ENCODE data around the gene LNPK.

LNPK gene

GRCh38 chr2:176003958-176004357, 1.9 kb upstream of the LNPK start:
- Histone ChIP-seq H3K4ac (ENCODE audit: low read depth in 1 of 2, low read length in 2 of 2) (no peak overlapping the region), H3K9ac (ENCODE audit: low read length) (no peak overlapping the region), H3K9me3 (ENCODE audit: control insufficient read depth, low read length) (no peaks in the 10 kb centered on the region), H2AFZ (ENCODE audit: low read depth, low read length) (no peak overlapping the region), H4K8ac (ENCODE audit: low read length) (no peak overlapping the region), H3K4me1 (ENCODE audit: control insufficient read depth, insufficient read depth, low read depth, low read length) (peaks cover 3% of the 10 kb centered on the region), H4K91ac (ENCODE audit: low read length) (no peak overlapping the region), H3K4me2 (ENCODE audit: low read length, poor library complexity, severe bottlenecking) (no peak overlapping the region), H3K27ac (ENCODE audit: low read length, poor library complexity, severe bottlenecking) (no peak overlapping the region), H2BK120ac (ENCODE audit: low read depth, low read length) (no peak overlapping the region), H3K27me3 (ENCODE audit: control insufficient read depth in 1 of 2, insufficient read depth in 1 of 2, low read length in 2 of 2) (no peaks in the 10 kb centered on the region), H2AK5ac (ENCODE audit: low read length, severe bottlenecking) (no peak overlapping the region), H3K36me3 (ENCODE audit: control insufficient read depth in 1 of 2, insufficient read depth in 2 of 2, low read depth in 1 of 2, low read length in 2 of 2) (no peaks in the 10 kb centered on the region), H3K23ac (ENCODE audit: low read length in 2 of 2) (no peak overlapping the region), H2BK15ac (ENCODE audit: low read depth, poor library complexity, severe bottlenecking) (no peak overlapping the region), H2BK12ac (ENCODE audit: low read length in 2 of 2) (no peak overlapping the region), H3K18ac (ENCODE audit: low read depth in 1 of 2, low read length in 2 of 2) (no peak overlapping the region), H3K79me1 (replicated peaks; ENCODE audit: low read length, poor library complexity, severe bottlenecking) (peaks cover 10% of the 10 kb centered on the region), H2BK5ac (ENCODE audit: low read depth, low read length, poor library complexity, severe bottlenecking) (no peak overlapping the region), H3K4me3 (ENCODE audit: insufficient read depth in 1 of 2, low read depth in 1 of 2, low read length in 2 of 2) (no peak overlapping the region), H3K14ac (ENCODE audit: low read length in 2 of 2) (no peak overlapping the region)
- WGBS, result 83% methylated on average over 4 of the region's 5 CpGs
- no peak for DNase-seq

GRCh38 chr2:176002688-176003210, 682 bp upstream of the LNPK start:
- H2AFZ ChIP-seq (ENCODE audit: low read depth, low read length), result peak overlapping the region; percentile 92
- H3K4me3 ChIP-seq (ENCODE audit: insufficient read depth in 1 of 2, low read depth in 1 of 2, low read length in 2 of 2), result peak overlapping the region; percentile 83 to 86
- peak overlapping the region in 1 of 2 experiments; percentile 78 for H3K18ac ChIP-seq (ENCODE audit: low read depth in 1 of 2, low read length in 2 of 2)
- H4K8ac ChIP-seq (ENCODE audit: low read length), result peak overlapping the region; percentile 95
- 55% methylated on average over 14 of the region's 14 CpGs for WGBS
- peak overlapping the region; percentile 9 to 88 for H3K4ac ChIP-seq (ENCODE audit: low read depth in 1 of 2, low read length in 2 of 2)
- H3K9ac ChIP-seq (ENCODE audit: low read length), result peak overlapping the region; percentile 89
- no peaks in the 10 kb centered on the region for H3K36me3 ChIP-seq (ENCODE audit: control insufficient read depth in 1 of 2, insufficient read depth in 2 of 2, low read depth in 1 of 2, low read length in 2 of 2)
- H3K4me2 ChIP-seq (ENCODE audit: low read length, poor library complexity, severe bottlenecking), result peak overlapping the region; percentile 98
- H2BK15ac ChIP-seq (ENCODE audit: low read depth, poor library complexity, severe bottlenecking), result peak overlapping the region; percentile 6
- H3K27ac ChIP-seq (ENCODE audit: low read length, poor library complexity, severe bottlenecking), result no peak overlapping the region
- peaks cover 13% of the 10 kb centered on the region for H3K79me1 ChIP-seq (replicated peaks; ENCODE audit: low read length, poor library complexity, severe bottlenecking)
- no peak overlapping the region for H3K14ac ChIP-seq (ENCODE audit: low read length in 2 of 2)
- peak overlapping the region in 1 of 2 experiments; percentile 93 for H3K23ac ChIP-seq (ENCODE audit: low read length in 2 of 2)
- H3K27me3 ChIP-seq (ENCODE audit: control insufficient read depth in 1 of 2, insufficient read depth in 1 of 2, low read length in 2 of 2), result no peaks in the 10 kb centered on the region
- peak overlapping the region; percentile 4 for H2BK5ac ChIP-seq (ENCODE audit: low read depth, low read length, poor library complexity, severe bottlenecking)
- H2BK12ac ChIP-seq (ENCODE audit: low read length in 2 of 2), result no peak overlapping the region
- H2AK5ac ChIP-seq (ENCODE audit: low read length, severe bottlenecking), result no peak overlapping the region
- H3K9me3 ChIP-seq (ENCODE audit: control insufficient read depth, low read length), result no peaks in the 10 kb centered on the region
- H2BK120ac ChIP-seq (ENCODE audit: low read depth, low read length), result no peak overlapping the region
- DNase-seq, result no peak
- peaks cover 3% of the 10 kb centered on the region for H3K4me1 ChIP-seq (ENCODE audit: control insufficient read depth, insufficient read depth, low read depth, low read length)
- no peak overlapping the region for H4K91ac ChIP-seq (ENCODE audit: low read length)

- Histone ChIP-seq H3K36me3 (ENCODE audit: control insufficient read depth in 1 of 2, insufficient read depth in 2 of 2, low read depth in 1 of 2, low read length in 2 of 2) (no peaks in the 10 kb centered on the region), H4K91ac (ENCODE audit: low read length) (peak overlapping the region; percentile 50), H3K79me1 (replicated peaks; ENCODE audit: low read length, poor library complexity, severe bottlenecking) (peaks cover 15% of the 10 kb centered on the region), H2AK5ac (ENCODE audit: low read length, severe bottlenecking) (no peak overlapping the region), H2AFZ (ENCODE audit: low read depth, low read length) (peak overlapping the region; percentile 89), H3K14ac (ENCODE audit: low read length in 2 of 2) (peak overlapping the region; percentile 9 to 18), H3K4ac (ENCODE audit: low read depth in 1 of 2, low read length in 2 of 2) (peak overlapping the region in 1 of 2 experiments; percentile 47), H3K9ac (ENCODE audit: low read length) (peak overlapping the region; percentile 89), H3K4me1 (ENCODE audit: control insufficient read depth, insufficient read depth, low read depth, low read length) (peaks cover 3% of the 10 kb centered on the region), H3K27me3 (ENCODE audit: control insufficient read depth in 1 of 2, insufficient read depth in 1 of 2, low read length in 2 of 2) (no peaks in the 10 kb centered on the region), H2BK12ac (ENCODE audit: low read length in 2 of 2) (peak overlapping the region in 1 of 2 experiments; percentile 54), H3K27ac (ENCODE audit: low read length, poor library complexity, severe bottlenecking) (peak overlapping the region; percentile 66), H3K9me3 (ENCODE audit: control insufficient read depth, low read length) (no peaks in the 10 kb centered on the region), H3K23ac (ENCODE audit: low read length in 2 of 2) (peak overlapping the region in 1 of 2 experiments; percentile 63), H3K4me3 (ENCODE audit: insufficient read depth in 1 of 2, low read depth in 1 of 2, low read length in 2 of 2) (peak overlapping the region; percentile 83 to 86), H2BK120ac (ENCODE audit: low read depth, low read length) (no peak overlapping the region), H3K4me2 (ENCODE audit: low read length, poor library complexity, severe bottlenecking) (peak overlapping the region; percentile 98), H4K8ac (ENCODE audit: low read length) (peak overlapping the region; percentile 61), H2BK5ac (ENCODE audit: low read depth, low read length, poor library complexity, severe bottlenecking) (no peak overlapping the region), H3K18ac (ENCODE audit: low read depth in 1 of 2, low read length in 2 of 2) (peak overlapping the region; percentile 72 to 80), H2BK15ac (ENCODE audit: low read depth, poor library complexity, severe bottlenecking) (no peak overlapping the region)
- under 1% methylated on average over 21 of the region's 21 CpGs for whole genome bisulfite sequencing
- DNase-seq, result peak; percentile 71
Measured at GRCh38 chr2:176001281-176001915, 669 bp downstream of the LNPK start.

GRCh38 chr2:175999283-175999819, 2.7 kb downstream of the LNPK start:
- Histone ChIP-seq H3K4ac (ENCODE audit: low read depth in 1 of 2, low read length in 2 of 2) (no peak overlapping the region), H3K9me3 (ENCODE audit: control insufficient read depth, low read length) (no peaks in the 10 kb centered on the region), H3K9ac (ENCODE audit: low read length) (no peak overlapping the region), H4K8ac (ENCODE audit: low read length) (no peak overlapping the region), H3K27me3 (ENCODE audit: control insufficient read depth in 1 of 2, insufficient read depth in 1 of 2, low read length in 2 of 2) (no peaks in the 10 kb centered on the region), H3K79me1 (replicated peaks; ENCODE audit: low read length, poor library complexity, severe bottlenecking) (peaks cover 17% of the 10 kb centered on the region), H3K4me2 (ENCODE audit: low read length, poor library complexity, severe bottlenecking) (no peak overlapping the region), H3K4me3 (ENCODE audit: insufficient read depth in 1 of 2, low read depth in 1 of 2, low read length in 2 of 2) (no peak overlapping the region), H2BK120ac (ENCODE audit: low read depth, low read length) (no peak overlapping the region), H3K4me1 (ENCODE audit: control insufficient read depth, insufficient read depth, low read depth, low read length) (peaks cover 3% of the 10 kb centered on the region), H2BK12ac (ENCODE audit: low read length in 2 of 2) (no peak overlapping the region), H3K18ac (ENCODE audit: low read depth in 1 of 2, low read length in 2 of 2) (no peak overlapping the region), H3K27ac (ENCODE audit: low read length, poor library complexity, severe bottlenecking) (no peak overlapping the region), H2AFZ (ENCODE audit: low read depth, low read length) (no peak overlapping the region), H4K91ac (ENCODE audit: low read length) (no peak overlapping the region), H3K23ac (ENCODE audit: low read length in 2 of 2) (no peak overlapping the region), H2AK5ac (ENCODE audit: low read length, severe bottlenecking) (no peak overlapping the region), H2BK5ac (ENCODE audit: low read depth, low read length, poor library complexity, severe bottlenecking) (no peak overlapping the region), H2BK15ac (ENCODE audit: low read depth, poor library complexity, severe bottlenecking) (no peak overlapping the region), H3K14ac (ENCODE audit: low read length in 2 of 2) (no peak overlapping the region), H3K36me3 (ENCODE audit: control insufficient read depth in 1 of 2, insufficient read depth in 2 of 2, low read depth in 1 of 2, low read length in 2 of 2) (no peaks in the 10 kb centered on the region)
- WGBS, result 83% methylated on average over 2 of the region's 2 CpGs
- DNase-seq, result peak; percentile 20
